Glomerular visceral epithelial cell (primary cell): ENCODE results near the gene PCNA.

ENCODE experiments used
- DNase-seq: peaks from one replicate; pipeline ENCODE4 v3.0.0-alpha.2; 2016; ENCODE audit errors: extremely low spot score

PCNA gene

DNA sequence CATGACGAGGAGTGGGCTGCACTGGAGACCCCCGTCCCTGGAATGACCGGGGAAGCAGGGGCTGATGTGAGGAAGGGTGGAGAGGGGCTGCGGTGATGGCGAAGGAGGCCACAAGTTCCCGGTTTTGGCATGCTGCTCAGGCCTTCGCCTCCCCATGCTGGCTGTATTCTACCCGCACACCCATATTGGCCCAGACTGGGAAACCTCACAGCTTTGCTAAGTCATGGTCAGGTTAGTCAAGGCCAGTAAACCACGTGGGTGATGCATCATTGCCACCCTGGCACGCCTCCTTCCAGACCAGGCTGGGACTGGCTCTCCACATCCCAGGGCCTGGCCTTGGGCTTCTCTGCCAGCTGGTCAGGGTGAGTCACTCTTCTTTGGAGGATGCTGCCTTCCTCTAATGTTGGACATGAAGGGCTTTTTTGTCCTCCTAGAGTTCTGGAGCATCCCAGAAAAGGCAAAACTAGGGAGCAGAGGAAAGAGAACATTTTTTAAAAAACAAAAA, 53.8 kb downstream of the PCNA start:
- peak; percentile 97 for DNase-seq

DNA sequence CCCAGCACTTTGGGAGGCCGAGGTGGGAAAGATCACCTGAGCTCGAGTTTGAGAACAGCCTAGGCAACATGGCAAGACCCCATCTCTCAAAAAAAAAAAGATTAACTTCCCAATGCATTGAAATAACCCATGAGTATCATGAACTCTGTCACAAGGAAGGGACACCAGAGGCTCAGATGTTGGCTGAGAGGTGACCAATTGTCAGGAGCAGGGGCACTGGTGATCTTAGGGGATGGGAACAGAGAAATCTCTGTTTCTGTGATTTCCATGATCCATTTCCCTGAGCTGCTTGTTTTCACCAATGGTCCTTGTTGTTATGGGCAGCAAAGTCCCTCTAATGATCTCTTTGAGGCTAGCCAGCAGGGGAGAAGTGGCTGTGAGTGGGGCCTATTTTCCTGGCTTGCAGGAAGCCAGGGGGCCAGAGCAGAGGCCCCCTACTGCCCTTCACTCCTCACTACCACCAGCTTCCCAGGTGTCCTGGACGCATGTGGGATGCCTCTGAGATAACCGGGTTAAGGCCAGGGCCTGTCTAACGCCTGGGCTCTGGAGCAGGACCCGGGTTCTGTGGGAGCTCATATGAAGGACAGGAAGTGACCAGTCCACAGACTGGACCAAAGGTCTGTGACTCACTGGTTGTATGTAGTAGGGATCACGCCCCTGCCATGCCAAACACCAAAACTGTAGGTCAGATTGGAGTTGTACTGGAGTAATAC, 54.4 kb downstream of the PCNA start:
- peak; percentile 43 for DNase-seq
